ENCODE results near the gene BTN1A1.

- no peak for TF ChIP-seq CTCF (optimal IDR thresholded peaks at IDR 0.05 in 1 of 3, IDR thresholded peaks at IDR 0.05 in 1 of 3, conservative IDR thresholded peaks at IDR 0.05 in 1 of 3; ENCODE audit: extremely low read depth in 1 of 3, insufficient read depth in 2 of 3, low read length in 3 of 3)
- TF ChIP-seq EZH2 (IDR thresholded peaks at IDR 0.05; ENCODE audit: low read length), result no peak
These were observed 56.4 kb downstream of the BTN1A1 start for GRCh38 chr6:26556263-26557070.

All from keratinocyte (primary cell).